ENCODE data around the gene RASAL2.

Gene RASAL2

GRCh38 chr1:178055779-178056471 lies 38.0 kb upstream of the RASAL2 start:
- no peak for TF ChIP-seq CTCF (conservative IDR thresholded peaks at IDR 0.05; ENCODE audit: low read length)
- no peak for TF ChIP-seq EZH2phosphoT487 (IDR thresholded peaks at IDR 0.05; ENCODE audit: borderline replicate concordance)
- Histone ChIP-seq H3K9me2 (replicated peaks; ENCODE audit: low read depth, low read length) (no peaks in the 10 kb centered on the region), H3K79me2 (ENCODE audit: insufficient read depth, low read length) (no peaks in the 10 kb centered on the region), H3K27me3 (ENCODE audit: insufficient read depth, low read length, poor library complexity, severe bottlenecking) (no peaks in the 10 kb centered on the region), H2AFZ (ENCODE audit: low read length) (no peak overlapping the region), H4K20me1 (ENCODE audit: insufficient read depth, low read length, poor library complexity, severe bottlenecking) (no peaks in the 10 kb centered on the region), H3K4me3 (ENCODE audit: low read length, poor library complexity, severe bottlenecking) (no peak overlapping the region), H3K4me2 (ENCODE audit: low read depth, low read length, poor library complexity, severe bottlenecking) (no peak overlapping the region), H3K9ac (ENCODE audit: low read depth, low read length, poor library complexity, severe bottlenecking) (no peak overlapping the region), H3K9me3 (ENCODE audit: insufficient read depth, low read depth, low read length) (no peaks in the 10 kb centered on the region), H3F3A (ENCODE audit: low read depth) (no peaks in the 10 kb centered on the region), H3K4me1 (ENCODE audit: insufficient read depth, low read length, poor library complexity, severe bottlenecking) (peaks cover 3% of the 10 kb centered on the region), H3K36me3 (ENCODE audit: insufficient read depth, low read length) (no peaks in the 10 kb centered on the region)

DNA sequence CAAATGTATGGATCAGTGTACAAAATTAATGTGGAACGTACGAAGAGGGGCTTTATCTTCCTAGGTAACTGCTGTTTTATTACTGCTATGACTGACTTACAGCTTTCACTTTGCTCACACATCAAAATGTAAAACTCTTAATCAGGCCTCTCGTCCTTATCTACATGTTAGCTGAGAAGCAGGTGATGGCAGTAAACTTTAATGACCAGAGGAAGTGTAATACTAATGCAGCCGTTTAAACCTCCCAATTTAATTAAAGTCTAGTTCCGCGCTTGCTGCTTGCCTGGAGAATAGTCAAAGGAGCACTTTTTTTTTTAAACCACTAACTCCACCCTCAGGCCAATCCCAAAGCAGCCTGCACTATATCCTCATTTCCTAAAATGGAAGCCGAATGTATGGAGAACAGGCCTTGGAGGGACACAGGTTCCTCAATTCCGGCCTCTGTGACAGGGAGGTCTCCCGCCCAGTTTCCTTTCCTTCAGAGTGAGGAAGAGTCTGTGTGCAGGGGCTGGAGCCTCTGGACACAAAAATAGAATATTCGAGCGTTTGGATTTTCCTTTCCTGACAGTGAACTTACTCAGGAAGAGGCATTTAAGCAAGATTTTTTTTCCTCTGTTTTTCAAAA lies 36.7 kb upstream of the RASAL2 start:
- H3K4me2 ChIP-seq (ENCODE audit: low read depth, low read length, poor library complexity, severe bottlenecking) = no peak overlapping the region
- no peak overlapping the region for H3K4me3 ChIP-seq (ENCODE audit: low read length, poor library complexity, severe bottlenecking)
- no peaks in the 10 kb centered on the region for H3K9me2 ChIP-seq (replicated peaks; ENCODE audit: low read depth, low read length)
- H3K4me1 ChIP-seq (ENCODE audit: insufficient read depth, low read length, poor library complexity, severe bottlenecking) = peaks cover 3% of the 10 kb centered on the region
- no peak overlapping the region for H3K9ac ChIP-seq (ENCODE audit: low read depth, low read length, poor library complexity, severe bottlenecking)
- no peak overlapping the region for H2AFZ ChIP-seq (ENCODE audit: low read length)
- no peaks in the 10 kb centered on the region for H3F3A ChIP-seq (ENCODE audit: low read depth)
- no peaks in the 10 kb centered on the region for H3K36me3 ChIP-seq (ENCODE audit: insufficient read depth, low read length)
- H4K20me1 ChIP-seq (ENCODE audit: insufficient read depth, low read length, poor library complexity, severe bottlenecking) = no peaks in the 10 kb centered on the region
- no peaks in the 10 kb centered on the region for H3K27me3 ChIP-seq (ENCODE audit: insufficient read depth, low read length, poor library complexity, severe bottlenecking)
- H3K9me3 ChIP-seq (ENCODE audit: insufficient read depth, low read depth, low read length) = no peaks in the 10 kb centered on the region
- TF ChIP-seq CTCF (conservative IDR thresholded peaks at IDR 0.05; ENCODE audit: low read length) = no peak
- no peak for TF ChIP-seq EZH2phosphoT487 (IDR thresholded peaks at IDR 0.05; ENCODE audit: borderline replicate concordance)
- H3K79me2 ChIP-seq (ENCODE audit: insufficient read depth, low read length) = no peaks in the 10 kb centered on the region

GRCh38 chr1:178057912-178058534 lies 35.9 kb upstream of the RASAL2 start:
- Histone ChIP-seq H3F3A (ENCODE audit: low read depth) (no peaks in the 10 kb centered on the region), H3K4me3 (ENCODE audit: low read length, poor library complexity, severe bottlenecking) (no peak overlapping the region), H3K4me1 (ENCODE audit: insufficient read depth, low read length, poor library complexity, severe bottlenecking) (peaks cover 3% of the 10 kb centered on the region), H3K36me3 (ENCODE audit: insufficient read depth, low read length) (no peaks in the 10 kb centered on the region), H2AFZ (ENCODE audit: low read length) (no peak overlapping the region), H3K9me2 (replicated peaks; ENCODE audit: low read depth, low read length) (no peaks in the 10 kb centered on the region), H3K9ac (ENCODE audit: low read depth, low read length, poor library complexity, severe bottlenecking) (no peak overlapping the region), H3K79me2 (ENCODE audit: insufficient read depth, low read length) (no peaks in the 10 kb centered on the region), H3K9me3 (ENCODE audit: insufficient read depth, low read depth, low read length) (no peaks in the 10 kb centered on the region), H3K27me3 (ENCODE audit: insufficient read depth, low read length, poor library complexity, severe bottlenecking) (no peaks in the 10 kb centered on the region), H3K4me2 (ENCODE audit: low read depth, low read length, poor library complexity, severe bottlenecking) (no peak overlapping the region), H4K20me1 (ENCODE audit: insufficient read depth, low read length, poor library complexity, severe bottlenecking) (no peaks in the 10 kb centered on the region)
- TF ChIP-seq CTCF (conservative IDR thresholded peaks at IDR 0.05; ENCODE audit: low read length) (no peak), EZH2phosphoT487 (IDR thresholded peaks at IDR 0.05; ENCODE audit: borderline replicate concordance) (no peak)

Data from Loucy (cell line).